GM18867 (cell line): ENCODE results near the gene TSPEAR.
"Not testable (repeated sequence)": the region's sequence is repeated elsewhere in the genome, so short reads cannot be mapped to it uniquely, and the experiment has no call there.

ENCODE experiments used
- ATAC-seq: cut with Tn5 transposase; IDR thresholded peaks from one replicate; pipeline ENCODE4 v1.9.1; 2021; ENCODE audit warnings: mild to moderate bottlenecking, moderate library complexity; ENCODE audit not compliant: unreplicated experiment

TSPEAR gene

DNA sequence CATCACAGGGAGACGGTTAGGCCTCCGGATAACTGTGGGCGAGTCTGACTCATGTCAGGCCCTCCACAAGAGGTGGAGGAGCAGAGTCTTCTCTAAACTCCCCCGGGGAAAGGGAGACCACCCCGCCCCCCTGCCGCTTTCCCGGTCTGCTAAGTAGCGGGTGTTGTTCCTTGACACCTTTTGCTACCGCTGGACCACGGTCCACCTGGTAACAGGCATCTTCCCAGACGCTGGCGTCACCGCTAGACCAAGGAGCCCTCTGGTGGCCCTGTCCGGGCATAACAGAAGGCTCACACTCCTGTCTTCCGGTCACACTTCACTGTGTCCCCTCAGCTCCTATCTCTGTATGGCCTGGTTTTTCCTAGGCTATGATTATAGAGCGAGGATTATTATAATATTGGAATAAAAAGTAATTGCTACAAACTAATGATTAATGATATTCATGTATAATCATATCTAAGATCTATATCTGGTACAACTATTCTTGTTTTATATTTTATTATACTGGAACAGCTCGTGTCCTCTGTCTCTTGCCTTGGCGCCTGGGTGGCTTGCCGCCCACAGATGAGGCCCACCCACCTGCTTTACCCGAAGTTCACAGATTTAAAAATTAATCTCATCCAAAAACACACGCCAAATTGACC is 231.7 kb downstream of the TSPEAR start:
- not testable (repeated sequence) for ATAC-seq

DNA sequence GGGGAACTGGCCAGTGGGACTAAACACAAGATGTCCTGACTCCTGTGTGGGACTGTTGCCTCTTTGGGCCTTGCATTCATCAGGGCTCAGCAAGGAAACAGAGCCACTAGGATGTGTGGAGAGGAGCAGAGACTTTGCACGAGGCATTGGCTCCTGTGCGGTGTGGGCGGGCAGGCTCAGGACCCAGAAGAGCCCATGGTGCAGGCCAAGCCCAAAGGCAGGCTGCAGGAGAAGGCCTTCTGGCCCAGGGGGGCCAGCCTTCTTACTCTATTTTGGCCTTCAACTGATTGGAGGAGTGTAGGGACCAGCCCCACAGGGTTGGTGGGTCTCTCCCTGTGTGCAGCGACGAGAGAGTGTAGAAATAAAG is 232.6 kb downstream of the TSPEAR start:
- ATAC-seq = no peak

DNA sequence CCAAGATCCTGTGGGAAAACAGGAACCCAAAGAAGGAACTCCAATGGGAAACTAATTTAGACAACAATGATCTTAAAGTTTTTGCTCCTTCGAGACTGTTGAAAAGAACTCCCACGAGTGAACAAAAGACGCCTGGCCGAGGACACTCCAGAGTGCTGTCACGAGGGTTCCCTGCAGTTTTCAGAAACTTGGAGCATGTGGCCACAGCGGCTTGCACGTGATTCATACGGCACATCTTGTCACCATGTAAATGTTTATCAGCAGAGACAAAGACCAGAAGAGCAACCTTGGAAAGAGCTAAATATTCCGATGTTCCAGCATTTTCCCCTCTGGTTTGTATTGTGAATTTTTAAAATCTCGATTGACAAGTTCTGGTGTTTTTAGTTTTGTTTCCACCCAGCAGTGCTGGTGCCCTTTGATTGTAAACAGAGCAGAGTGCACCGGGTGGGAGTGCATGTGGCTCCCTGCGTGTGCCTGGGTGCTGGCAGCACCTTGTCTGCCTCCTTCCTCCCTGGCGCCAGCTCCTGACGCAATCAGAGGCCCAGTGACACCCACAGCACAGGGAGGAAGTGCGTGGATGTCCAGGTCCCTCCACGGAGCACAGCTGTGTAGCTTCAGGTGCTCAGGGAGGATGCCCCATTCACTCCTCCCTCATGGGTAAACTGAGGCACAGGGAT is 233.1 kb downstream of the TSPEAR start:
- ATAC-seq = no peak

DNA sequence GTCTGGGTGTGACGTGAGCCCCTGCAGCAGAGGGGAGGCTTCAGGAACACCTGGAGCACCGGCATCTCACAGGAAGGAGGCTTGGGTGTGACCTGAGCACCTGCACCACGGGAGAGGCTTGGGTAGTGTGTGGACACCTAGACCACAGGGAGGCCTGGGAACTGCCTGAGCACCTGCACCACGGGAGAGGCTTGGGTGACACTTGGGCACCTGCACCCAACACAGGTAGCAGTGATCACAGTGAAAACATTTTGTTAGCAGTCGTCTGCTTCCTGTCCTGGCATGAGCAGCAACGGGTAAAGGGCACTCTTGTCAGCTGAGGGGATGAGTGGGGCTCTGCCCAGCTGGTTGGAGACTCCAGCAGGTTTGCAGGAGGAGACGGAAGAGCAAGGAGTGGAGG is 233.7 kb downstream of the TSPEAR start:
- ATAC-seq = no peak

DNA sequence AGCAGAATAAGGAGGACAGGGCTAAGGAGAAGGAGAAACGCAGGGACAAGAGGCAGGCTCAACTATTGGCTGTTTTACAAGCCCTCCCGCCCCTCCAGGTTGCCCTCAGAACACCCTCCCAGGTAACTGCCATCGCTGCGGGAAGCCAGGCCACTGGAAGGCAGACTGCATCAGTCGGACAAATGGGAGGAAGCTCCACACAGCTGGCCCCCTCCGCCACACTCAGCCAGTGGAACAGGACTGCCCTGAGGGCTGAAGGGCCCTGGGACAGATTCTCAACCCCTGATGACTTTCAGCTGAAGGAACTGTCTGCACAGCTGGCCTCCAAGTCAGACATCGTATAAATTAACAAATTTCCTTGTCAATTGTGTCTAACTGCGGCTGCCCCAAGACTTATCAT is 234.2 kb downstream of the TSPEAR start:
- no peak for ATAC-seq

DNA sequence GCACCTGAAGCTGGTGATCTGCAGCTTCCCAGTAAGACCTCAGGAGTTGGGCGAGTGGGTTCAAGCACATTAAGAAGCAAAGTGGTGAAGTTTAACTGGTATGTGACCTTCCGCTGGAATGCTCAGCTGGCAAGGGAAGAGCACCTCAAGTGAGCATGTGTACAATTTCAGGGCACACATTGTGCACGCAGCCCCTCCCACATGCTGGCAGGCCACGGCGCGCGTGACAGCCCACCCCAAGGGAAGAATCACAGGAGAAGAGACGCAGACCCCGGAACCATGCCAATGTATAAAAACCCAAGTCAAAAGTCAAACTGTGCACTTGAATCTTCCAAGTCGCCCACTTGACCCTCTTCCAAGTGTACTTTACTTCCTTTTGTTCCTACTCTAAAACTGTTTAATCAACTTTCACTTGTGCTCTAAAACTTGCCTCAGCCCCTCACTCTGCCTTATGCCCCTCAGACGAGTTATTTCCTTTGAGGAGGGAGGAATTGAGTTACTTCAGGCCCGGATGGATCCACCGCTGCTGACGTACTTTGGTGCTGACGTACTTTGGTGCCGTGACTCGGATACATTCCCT is 236.0 kb downstream of the TSPEAR start:
- no peak for ATAC-seq

DNA sequence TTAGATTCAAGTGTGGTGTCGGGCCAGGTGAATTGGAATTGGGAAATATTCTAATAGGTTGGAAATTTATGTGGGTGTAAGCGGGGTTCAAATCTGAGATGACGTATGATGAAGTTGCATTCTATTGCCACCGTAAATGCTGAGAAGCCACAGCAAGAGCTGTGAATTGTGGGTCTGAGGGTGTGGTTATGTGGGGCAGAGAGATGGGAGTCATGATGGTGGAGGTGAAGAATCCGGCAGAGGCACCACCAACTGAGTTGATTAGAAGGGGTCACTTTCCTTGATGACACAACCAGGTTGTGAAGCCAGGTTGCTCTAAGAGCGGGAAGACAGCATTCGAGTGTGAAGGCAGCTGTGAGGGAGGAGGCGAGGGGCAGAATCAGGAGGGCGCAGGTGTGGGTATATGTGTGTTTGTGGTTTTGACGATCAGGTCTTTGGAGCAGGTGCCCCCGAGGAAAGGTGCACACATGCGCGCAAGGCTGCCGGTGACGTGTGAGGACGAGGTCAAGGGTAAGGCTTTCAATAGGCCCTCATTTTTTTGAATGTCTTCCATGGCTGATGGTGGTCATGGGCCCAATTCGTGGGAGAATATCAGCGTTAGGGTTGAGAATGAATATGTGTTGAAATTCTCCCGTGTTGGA is 237.3 kb downstream of the TSPEAR start:
- ATAC-seq = no peak

DNA sequence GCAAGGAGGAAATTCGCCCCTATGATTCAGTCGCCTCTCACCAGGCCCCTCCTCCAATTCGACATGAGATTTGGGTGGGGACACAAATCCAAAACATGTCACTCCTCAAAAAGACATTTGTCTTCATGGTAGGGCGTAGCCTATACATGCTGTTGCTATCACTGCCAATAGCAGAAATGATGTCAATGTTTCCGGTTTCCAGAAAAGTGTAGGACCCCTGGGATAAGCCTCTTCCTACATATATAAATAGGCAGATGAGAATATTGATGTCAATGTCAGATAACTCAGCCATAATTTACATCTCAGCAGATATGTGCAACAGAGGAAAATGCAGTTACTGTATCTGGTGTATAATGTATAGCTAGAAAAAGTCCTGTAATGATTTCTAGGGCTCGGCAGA is 239.4 kb downstream of the TSPEAR start:
- ATAC-seq = no peak

DNA sequence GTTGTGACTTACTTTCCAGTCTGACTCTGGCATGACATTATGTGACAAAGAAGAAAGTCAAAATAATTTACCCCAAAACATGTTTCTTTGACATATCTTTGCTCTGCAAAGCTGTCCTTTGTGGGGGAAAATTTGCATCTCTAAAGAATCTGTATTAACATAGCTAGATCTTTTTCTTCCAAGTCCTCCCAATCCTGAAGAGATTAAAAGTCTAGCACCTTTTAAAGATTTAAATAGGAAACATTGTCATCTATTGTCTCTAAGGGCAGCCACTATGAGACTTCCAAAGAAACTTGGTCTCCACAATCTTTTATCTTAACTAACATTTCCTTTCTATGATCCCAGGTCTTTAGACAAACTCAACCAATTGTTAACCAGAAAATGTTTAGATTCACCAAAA is 240.0 kb downstream of the TSPEAR start:
- no peak for ATAC-seq

DNA sequence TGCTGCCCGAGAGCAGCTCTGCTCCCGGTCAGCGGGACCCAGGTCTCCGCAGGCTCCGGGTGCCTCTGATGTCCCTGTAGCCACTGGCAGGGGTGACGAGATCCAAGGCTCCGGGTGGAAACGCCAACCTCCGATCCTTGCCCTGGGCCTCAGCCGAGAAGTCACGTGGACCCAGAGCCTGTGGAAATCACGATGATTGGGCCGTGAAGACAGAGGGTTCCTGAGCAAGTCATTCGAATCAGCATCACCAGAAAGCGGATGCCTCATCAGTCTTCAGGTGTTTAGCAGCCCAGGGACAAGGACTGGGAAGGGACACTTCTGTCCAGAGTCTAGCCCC is 243.5 kb downstream of the TSPEAR start:
- ATAC-seq = no peak

DNA sequence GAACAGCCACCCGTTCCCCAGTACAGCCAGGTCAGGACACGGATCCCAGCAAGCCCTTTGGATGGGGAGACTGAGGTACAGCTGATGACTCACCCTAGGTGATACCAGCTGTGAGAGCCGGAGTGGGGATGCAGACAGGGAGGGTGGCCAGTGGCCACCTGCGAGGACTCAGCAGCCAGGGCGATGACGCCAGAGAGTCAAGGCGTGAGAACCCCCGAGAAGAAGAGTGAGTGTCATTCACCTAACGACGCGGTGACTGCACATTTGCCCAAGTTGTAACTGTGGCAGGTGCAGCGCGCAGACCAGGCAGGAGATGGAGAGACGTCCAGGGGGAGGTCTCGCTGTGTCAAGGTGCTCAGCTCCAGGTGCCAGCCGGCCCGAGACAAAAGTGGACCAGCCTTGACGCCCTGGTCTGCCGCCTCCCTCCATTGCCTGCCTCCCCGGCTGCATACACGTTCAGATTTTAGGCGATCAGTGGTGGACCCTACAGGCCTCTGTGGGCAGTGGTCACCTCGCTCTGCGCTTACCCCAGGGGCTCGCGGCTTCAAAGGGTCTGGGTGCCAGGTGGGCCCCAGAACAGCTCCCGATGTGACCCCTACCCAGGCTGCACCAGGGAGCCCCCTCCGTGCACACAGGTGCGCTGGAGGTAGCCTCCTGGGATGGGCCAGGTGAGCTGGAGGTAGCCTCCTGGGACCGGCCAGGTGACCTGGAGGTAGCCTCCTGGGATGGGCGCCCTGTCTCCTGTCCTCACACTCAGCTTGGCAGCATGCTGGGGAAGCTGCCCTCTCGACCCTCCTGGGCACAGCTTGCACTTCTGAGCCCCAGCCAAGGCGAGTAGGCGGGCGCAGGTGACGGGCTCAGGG is 244.1 kb downstream of the TSPEAR start:
- ATAC-seq = no peak

DNA sequence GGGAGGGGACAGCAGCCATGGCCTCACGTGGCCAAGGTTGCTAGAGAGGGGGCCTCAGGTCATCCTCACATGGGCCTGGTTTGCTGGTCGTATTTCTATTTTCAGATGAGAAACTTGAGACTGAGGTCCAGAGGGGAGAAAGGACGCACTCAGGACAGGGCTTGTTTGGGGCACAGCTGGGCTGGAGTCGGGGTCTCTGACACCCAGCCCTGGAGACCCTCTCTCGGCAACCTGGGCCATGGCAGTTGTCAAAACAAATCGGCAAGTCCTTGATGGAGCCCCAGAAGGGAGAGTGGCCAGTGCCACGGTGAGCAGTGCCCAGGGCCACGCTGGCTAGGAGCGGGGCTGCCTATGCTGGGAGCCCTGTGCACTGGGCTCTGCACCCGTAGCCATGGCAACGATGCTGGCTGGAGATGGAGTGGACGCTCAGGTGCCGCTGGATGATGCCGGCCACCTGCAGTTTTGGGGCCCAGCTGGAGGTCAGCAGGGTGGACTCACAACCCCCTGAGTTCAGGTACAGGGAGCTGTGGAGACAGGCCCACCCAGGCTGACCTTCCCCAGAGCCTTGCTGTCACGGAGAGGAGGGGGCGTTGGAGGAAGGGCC is 244.9 kb downstream of the TSPEAR start:
- no peak for ATAC-seq

DNA sequence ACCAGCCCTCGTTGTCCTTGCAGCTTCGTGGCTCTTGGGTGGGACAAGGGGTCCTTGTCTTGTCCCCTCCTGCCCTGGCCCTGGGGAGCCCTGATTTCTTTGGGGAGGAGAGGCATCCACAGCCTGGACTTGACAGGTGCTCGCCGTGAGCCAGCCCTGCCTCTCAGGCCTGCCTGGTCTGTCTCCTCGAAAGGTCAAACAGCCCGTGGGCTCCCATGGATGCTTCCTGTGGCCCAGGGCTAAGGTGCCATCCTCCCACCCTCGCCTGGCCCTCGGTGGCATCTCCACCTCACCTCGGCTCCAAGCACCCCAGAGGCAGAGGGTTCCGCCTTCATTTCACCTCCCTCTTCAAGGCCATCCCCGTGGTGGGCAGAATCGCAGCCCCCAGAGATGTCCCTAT is 247.0 kb downstream of the TSPEAR start:
- no peak for ATAC-seq

DNA sequence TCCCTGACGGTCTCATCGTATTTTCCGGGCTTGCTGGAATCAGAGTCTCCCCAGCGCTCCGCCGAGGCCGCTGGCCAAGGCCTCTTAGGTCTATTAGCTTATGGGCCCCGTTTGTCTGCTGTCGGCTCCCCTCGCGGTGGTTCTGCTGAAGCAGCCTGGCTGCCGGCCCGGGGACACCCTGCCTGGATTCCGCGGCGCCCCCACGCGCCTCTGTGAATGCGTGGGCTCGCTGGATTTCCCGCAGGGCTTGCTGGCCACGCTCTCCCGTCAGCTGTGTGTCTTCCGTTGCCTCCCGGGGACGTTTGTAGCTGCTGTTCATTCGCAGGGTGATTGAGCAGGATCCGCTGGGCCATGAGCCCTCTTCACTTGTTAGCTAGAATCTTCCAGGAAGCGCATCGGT is 247.6 kb downstream of the TSPEAR start:
- no peak for ATAC-seq

DNA sequence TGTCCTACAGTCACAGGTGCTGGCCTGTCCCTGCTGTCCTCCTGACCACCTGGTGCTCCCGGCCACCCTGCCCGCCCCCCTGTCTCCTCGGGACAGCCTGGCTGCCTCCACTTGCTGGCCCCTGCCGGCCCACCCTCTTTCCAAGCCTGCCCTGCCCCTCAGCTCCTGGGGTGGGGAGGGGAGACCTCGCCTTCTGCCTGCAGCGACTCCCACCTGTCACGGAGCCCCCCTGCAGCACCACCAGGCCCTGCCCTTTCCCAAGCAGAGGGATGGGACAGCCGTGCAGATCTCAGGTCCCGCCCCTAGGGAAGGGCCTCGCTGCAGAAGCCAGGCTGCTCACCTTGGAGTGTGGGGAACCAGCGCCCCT is 248.6 kb downstream of the TSPEAR start:
- no peak for ATAC-seq

DNA sequence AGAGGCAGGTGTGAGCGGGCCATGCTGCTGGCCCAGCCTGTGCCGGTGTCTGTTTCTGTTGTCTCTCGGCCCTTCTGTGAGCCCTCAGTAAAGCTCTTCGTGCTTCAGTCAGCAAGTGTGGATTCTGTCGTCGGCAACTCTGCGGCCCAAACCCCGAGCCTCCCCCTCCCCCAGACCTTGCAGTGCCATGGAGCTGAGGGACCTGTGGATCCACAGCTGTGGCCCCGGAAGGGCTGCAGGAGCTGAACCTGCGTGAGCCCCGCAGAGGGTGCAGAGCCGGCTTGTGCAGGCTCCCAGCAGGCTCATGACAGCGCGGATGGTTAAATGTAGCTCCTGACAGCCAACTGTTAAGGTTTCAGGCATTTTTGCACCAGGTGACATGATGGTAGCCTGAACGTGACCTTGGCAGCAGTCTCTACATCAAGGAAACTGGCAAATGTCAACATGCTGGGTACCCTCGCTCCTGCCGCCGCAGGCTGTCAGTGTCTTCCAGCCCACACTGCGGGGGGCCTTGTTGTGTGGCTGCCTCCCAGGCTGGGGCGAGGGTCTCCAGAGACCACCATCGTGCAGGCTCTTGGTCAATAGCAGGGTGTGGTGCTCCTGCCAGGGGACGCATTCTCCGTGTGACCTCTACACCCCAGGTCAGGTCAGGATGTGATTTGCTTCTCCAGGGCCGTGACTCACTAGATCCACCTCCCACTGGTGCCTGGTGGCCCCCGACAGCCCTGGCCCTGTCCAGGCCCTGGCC is 249.1 kb downstream of the TSPEAR start:
- no peak for ATAC-seq

DNA sequence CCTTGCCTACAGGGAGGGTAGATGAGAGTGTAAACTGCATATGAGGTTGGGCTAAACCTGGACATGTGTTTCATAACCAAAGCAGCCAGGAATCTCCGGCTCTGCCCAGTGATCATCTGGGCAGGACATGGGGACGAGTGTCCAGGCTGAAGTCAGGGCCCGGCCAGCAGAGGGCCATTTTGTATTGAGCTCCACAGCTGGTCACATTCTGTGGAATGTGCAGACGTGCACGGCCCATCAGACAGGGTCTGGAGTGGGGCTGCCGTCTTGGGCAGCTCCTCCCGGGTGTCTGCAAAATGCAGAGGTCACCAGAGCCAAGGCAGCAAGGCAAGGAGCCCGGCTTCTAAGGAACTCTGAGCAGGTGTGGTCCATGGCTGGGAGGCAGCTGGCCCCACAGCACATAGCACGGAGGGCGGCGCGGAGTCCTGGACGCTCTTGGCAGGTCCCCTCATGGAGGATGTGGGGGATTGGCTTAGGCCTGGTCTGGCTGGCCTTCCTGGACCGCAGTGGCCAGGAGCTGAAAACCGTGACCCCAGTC is 249.8 kb downstream of the TSPEAR start:
- ATAC-seq = no peak

DNA sequence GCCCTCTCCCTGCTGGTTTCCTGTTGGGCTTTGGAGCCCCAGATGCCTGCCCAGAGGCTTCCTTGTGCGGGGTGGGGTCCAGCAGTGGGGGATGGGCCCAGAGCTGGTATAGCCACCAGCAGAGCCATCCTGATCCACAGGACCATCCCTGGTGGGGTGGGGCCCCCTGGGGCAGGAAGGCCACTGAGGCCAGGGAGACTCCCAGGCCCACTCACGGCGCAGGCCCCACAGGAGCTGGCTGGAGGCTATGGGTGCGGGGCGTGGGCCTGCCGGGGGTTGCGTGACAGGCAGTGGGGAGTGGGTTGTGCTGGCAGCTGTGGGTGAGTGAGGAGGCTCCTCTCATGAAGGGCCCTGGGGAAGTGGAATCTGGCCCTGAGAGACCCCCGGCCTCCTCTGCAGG is 250.4 kb downstream of the TSPEAR start:
- ATAC-seq = no peak

DNA sequence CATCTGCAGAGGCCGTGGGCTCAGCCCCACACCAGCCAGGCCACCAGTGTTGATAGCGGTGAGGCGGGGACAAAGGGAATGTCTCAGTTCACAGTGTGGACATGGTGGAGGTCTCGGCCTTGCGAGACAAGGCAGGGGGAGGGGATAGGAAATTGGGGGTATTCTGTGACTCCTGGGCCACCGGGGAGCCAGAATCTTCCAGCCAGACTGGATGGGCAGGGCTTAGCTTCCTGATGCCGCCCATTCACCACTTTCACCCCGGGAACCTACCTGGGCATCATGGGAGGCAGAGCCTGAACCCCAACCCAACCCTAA is 251.0 kb downstream of the TSPEAR start:
- ATAC-seq = no peak

DNA sequence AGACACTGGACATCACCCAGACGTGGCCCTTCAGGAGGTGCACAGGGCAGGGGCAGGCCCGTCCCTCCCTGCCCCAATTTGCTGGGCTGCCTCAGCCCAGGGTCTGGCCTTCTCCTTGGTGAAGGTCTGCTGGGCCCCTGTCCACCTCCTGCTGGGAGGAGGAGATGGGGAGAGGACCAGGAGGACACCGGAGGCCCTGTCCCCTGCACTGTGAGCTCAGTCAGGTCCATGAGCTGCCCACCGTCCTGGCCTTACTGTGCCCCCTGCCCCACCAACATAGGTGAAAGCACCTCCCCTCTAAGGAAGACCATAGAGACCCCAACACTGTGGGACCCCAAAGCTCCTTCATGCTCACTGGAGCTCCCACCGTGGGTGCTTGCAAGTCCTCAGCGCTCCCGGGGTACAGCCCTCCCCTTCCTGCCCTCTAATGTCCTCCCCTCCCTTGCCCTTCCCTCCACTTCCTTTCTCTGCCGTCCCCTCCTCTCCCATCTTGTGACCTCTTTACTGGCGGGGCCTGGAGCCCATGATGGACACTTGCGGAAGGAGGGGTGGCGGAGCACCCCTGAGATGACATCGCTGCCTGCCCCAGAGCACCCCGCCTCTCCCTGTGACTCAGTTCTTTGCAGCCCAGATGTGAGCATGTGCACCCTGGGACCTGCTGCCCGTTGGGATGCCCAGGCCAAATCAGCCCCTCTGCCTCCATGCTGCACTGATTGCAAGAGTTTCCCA is 251.5 kb downstream of the TSPEAR start:
- ATAC-seq = no peak
